NB4 (cell line): ENCODE measurements around the gene ZBTB11.

Experiments
- CTCF ChIP-seq: IDR thresholded peaks from one replicate; pipeline ENCODE4 v1.5.1; 2012; ENCODE audit warnings: low read depth, low read length
- MAX ChIP-seq: IDR thresholded peaks from 2 replicates; pipeline ENCODE4 v1.6.1; 2011; ENCODE audit warnings: low read depth, low read length
- MYC ChIP-seq: IDR thresholded peaks from 2 replicates; pipeline ENCODE4 v1.6.1; 2011; ENCODE audit warnings: low read depth, low read length
- POLR2A ChIP-seq: IDR thresholded peaks from 2 replicates; pipeline ENCODE4 v1.6.1; 2011; ENCODE audit warnings: mild to moderate bottlenecking; ENCODE audit not compliant: insufficient read length; ENCODE audit errors: extremely low read depth

DNA sequence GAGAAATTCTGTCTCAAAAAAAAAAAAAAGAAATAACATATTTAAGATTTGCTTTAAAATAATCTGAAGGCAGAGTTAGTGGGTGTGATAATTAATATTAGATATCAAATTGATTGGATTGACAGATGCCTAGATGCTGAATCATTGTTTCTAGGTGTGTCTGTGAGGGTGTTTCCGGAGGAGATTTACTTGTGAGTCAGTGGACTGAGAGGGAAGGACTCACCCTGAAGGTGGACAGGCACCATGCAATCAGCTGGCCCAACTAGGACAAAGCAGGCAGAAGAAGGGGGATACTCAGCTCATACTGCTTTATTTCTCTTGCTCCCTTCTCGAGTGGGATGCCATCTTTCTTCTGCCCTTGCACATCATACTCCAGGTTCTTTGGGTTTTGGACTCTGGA, 26.2 kb upstream of the ZBTB11 start:
- TF ChIP-seq POLR2A (no peak), CTCF (no peak), MAX (no peak), MYC (no peak)
